Measurements from ENCODE around the gene PARD3.
"Not testable (repeated sequence)": the region's sequence is repeated elsewhere in the genome, so short reads cannot be mapped to it uniquely, and the experiment has no call there.

The PARD3 gene

DNA sequence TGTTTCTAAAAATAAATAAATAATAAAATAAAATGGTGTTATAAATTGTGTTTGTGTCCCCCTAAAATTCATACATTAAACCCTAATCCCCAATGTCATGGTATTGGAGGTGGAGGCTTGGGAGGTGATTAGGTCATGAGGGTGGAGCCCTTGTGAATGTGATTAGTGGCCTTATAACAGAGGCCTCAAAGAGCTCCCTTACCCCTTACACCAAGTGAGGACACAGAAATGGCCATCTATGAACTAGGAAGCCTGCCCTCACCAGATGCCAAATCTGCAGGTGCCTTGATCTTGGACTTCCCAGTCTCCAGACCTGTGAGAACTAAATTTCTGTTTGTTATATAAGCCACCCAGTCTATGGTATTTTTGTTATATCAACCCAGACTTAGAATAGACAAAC, 738.7 kb downstream of the PARD3 start:
- no peak for DNase-seq

DNA sequence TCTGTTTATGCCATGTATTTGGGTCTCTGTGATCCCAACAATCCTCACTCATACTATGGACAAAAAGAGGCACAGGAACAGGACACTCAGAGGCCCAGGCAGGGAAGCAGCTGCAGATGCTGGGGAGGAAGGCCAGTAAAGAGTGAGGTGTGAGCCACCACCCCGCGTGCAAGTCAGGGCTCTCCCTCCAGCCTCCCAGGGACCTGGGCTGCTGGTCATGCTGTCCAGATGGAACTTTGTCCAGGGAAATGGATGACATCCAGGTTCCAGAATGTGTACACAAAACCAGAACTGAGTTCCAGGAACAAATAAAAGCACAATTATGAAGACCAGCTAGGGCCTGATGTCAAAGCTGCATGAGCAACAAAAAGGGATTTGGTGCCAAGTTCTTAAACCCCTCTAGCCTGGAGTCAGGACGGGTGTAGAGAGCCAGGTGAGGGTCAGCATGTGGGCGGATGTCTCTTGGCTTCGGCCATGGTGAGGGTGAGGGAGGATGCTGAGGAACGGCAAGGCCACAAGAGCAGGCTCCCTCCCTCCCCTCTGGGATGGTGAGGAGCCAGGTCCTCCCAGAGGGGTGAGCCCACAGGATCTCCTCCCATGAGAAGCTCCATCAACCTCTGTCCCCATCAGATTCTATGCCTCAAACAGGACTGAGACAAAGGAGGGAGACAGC, 739.7 kb downstream of the PARD3 start:
- no peak for DNase-seq

DNA sequence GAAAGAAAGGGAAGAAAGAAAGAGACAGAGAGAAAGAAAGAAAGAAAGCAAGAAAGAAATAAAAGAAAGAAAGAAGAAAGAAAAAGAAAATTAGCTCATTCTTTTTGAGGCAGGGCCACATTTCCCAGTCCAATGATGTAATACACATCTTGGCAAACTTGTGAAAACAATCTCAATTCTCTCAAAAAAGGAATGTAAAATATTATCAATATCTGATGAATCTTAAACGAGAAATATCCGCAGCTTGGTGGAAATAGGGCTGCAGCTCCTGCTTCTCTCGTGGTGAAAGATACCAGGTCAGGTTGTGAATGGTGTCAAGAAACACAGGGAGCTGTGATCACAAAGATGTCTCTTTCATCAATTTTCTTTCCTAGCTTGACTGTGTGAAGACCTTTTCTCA, 741.0 kb downstream of the PARD3 start:
- no peak for DNase-seq

DNA sequence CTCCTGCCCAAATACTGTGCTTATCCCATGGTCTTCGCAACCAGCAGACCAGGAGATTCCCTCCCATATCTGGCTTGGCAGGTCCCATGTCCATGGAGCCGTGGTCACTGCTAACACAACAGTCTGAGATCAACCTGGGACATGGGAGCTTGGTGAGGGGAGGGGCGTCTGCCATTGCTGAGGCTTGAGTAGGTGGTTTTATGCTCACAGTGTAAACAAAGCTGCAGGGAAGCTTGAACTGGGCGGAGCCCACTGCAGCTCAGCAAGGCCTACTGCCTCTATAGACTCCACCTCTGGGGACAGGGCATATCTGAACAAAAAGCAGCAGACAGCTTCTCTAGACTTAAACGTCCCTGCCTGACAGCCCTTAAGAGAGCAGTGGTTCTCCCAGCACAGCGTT, 747.4 kb downstream of the PARD3 start:
- DNase-seq = not testable (repeated sequence)

DNA sequence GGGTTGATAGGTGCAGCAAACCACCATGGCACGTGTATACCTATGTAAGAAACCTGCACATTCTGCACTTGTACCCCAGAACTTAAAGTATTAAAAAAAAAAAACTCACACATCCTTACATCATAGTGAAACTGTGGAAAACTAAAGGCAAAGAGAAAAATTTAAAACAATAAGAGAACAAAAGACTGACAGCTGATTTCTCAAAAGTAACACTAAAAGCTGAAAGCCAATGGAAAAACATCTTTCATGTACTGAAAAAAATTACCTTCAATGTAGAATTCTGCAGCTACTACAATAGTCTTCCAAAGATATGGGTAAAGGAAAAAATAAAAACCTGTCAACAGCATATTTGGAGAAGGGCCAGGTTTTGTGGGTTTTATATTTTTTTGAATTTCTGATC, 751.5 kb downstream of the PARD3 start:
- no peak for DNase-seq

DNA sequence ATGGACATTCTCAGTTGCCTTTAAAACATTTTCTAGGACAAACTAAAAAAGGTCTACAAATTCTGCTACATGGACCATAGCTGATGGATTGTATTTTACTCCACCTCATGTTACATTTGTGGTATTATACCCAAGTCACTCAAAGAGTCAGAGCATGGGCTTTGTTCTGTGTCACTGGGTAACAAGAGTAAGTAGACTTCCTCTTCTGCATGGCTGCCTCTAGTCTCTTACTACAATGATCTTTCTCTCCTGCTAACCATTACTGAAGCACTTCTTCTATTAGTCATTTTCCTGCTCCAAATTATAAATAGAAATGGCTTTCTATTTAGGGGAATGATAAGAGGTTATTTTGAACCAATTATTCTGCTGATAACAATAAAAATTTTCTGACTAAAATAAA, 753.3 kb downstream of the PARD3 start:
- DNase-seq = no peak
